GM12872 (cell line): ENCODE results near the gene ENPP6.

ENCODE experiments used
- TF ChIP-seq, protein P1 (sequence below): IDR thresholded peaks from 3 replicates; pipeline ENCODE4 v1.5.1; 2011; ENCODE audit warnings: low read depth, mild to moderate bottlenecking, low read length, moderate library complexity; ENCODE audit not compliant: insufficient read depth

The ENPP6 gene

DNA sequence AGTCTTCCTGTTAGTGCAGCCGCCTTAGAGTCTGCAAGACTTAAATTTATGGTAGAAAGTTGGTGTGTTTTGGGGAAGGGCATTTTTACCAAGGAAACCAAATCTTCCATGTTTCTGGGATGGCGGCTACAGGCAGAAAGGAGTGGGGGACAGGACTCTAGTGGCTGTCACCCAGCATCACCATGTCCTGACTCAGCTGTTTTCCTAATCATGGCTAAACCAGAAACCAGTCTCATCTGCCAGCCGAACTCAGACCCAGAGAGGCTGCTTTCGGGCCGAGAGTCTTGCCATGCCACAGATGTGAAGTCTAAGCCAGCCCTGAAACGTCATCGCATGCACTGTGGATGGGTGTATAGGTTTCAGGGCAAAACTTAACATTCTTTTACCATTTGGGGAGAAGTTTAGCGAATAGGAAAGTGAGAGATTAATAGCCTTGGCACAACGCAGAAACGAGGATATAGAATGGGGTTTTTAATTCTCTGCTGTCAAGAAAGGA, 109.6 kb downstream of the ENPP6 start:
- TF ChIP-seq, protein P1, sequence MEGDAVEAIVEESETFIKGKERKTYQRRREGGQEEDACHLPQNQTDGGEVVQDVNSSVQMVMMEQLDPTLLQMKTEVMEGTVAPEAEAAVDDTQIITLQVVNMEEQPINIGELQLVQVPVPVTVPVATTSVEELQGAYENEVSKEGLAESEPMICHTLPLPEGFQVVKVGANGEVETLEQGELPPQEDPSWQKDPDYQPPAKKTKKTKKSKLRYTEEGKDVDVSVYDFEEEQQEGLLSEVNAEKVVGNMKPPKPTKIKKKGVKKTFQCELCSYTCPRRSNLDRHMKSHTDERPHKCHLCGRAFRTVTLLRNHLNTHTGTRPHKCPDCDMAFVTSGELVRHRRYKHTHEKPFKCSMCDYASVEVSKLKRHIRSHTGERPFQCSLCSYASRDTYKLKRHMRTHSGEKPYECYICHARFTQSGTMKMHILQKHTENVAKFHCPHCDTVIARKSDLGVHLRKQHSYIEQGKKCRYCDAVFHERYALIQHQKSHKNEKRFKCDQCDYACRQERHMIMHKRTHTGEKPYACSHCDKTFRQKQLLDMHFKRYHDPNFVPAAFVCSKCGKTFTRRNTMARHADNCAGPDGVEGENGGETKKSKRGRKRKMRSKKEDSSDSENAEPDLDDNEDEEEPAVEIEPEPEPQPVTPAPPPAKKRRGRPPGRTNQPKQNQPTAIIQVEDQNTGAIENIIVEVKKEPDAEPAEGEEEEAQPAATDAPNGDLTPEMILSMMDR, result no peak

DNA sequence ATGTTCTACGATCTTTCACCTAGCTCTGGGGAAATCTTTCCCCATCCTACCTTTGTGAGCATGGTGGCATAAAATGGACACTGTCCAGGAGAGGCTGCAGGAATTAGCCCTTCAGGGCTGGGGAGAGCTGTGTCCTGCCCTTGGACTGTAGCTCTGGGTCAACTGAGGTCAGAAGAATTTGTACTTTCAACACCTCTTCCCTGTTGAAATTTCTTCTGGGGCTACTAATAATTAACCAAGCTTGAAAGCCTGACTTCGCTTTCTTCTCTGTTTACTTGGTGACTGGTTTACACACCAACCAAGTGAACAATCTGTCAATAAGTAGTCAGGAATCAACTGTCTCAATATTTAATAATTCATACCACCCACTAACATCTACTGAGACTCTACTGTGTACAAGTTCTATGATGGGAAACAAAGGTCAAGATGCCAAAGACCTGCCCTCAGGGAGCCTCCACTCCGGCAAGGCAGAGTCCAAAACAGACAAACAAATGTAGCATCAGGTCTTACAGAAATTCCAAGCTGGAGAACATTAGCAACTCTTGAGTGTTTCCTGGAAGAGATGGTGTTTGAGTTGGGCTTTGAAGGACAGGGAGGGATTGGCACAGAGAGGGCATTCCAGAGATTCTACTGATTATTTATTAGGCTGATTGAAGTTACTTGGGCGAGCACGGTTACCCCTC, 113.1 kb downstream of the ENPP6 start:
- TF ChIP-seq, protein P1, result no peak

DNA sequence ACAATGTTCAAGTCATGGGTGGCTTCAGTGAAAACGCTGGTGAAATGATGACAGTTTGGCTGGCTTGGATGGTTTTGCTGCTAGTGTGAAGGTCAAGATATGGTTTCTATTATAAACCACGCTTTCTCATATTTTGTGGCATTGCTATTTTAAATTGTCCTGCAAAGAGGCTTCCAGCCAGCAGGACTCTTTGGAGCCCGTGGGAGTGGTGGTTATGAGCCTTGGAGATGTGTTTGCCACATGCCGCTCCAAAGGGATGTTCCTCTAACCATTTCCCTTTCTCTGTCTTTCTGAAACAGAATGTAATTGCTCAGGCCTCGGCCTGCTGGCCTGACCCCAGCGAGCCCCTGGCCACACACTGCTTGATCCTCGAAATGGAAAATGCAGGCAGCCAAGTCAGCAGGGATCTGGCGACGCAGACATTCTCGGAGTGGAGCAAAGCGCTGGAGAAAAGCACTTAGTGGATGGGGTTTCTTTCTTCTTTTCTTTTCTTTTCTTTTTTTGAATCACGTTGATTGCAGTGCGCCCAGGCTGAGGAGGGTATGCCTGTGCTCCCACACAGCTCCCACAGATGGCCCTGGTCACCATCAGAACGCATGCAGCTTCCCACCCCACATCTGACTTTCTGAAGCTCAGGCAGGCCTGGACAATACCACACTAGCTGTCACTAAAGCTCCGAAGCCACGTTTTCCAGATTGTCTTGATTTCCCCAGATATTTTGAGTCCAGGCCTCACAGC, 114.0 kb downstream of the ENPP6 start:
- TF ChIP-seq, protein P1, result no peak

DNA sequence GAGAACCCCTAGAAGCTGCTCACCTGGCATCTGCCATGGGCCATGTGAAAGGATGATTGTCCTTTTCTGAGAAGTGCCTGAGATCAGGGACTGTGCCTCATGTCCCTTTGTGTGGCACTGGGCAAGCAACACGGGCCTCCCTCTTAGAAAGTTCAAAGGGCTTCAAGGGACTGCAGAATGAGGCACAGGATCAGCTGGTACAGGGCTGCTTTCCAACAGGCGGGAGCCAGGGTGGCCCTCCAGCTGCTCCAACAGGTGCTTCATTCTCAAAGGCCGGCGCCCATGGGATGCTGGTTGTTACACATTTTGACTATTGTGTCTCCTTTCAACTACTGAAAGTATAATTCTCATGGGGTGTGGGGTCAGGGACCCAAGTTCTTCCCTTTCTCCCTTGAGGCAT, 114.7 kb downstream of the ENPP6 start:
- TF ChIP-seq, protein P1, result no peak

DNA sequence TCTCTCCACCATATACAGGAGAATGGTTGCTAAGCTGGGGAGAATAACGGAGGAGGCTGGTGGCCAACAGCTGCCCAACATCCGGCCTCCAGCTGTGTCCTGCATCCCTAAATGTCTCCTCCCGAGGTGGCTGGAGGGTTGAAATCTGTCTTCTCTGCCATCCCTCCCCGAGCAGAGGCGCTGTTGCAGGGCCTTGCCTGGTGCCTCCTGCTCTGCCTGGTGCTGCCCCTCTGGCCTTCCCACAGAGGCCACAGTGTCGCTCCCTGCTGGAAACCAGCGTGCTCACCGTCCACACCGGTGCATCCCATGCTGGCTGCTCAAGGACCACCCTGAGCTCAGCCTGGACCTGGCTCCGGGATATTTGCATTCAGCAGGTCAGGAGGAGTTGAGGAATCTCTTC, 115.2 kb downstream of the ENPP6 start:
- TF ChIP-seq, protein P1, result no peak

DNA sequence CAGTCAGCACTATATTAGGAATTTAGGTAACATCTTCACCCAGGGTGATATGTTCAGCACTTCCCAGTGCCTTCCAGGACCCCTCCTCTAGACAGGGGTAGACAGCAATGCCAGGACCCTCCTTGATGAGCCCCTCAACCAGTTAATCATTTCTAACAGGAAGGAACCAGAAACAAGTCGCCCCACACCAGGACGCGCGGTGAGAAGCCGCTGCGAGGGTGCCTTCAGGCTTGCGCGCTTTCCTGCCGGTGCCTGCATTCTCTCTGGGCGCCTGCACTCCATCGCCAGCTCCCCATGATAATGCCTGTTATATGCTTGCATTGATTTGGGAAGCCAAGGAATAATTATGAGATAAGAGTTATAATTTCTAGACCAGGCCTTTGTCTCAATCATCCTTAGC, 116.0 kb downstream of the ENPP6 start:
- TF ChIP-seq, protein P1, result no peak

DNA sequence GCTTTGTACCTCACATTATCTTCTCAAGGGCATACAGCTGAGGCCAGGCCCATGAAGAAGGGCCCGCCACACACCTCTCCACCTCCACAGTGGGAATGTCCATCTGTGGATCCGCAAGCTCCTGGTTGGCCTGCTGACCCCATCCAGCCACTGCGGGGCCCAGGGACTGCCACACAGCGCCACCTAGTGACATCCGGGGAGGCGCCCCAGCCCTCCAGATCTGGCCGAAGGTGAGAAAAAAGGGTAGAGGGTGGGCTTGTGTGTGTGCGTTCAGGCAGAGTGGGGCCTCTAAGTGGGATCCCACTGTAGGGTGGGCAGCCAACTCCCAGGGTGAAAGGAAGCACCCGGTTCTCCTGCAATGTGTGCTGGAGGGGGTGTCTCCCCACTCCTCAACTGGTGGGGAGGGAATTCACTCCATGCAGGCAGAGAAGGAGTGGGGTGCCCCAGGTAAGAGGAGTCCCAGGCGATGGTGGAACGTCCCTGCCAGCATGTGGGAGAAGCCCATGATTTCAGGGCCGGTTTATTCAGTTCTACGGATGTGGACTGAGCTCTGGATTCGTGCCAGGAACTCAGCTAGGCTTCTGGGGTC, 117.3 kb downstream of the ENPP6 start:
- TF ChIP-seq, protein P1, result peak; percentile 67
